KMS-11 (cell line): Measurements from ENCODE around the gene ZNF581.

Experiments used
- H2AFZ ChIP-seq: fragments of 200-600 bp; sonication (generic); 2 replicates; pipeline ENCODE4 v1.6.1; 2016; ENCODE audit warnings: antibody characterized with exemption, mixed run types, low read depth
- H3K27ac ChIP-seq: fragments of 200-600 bp; sonication (generic); 2 replicates; pipeline ENCODE4 v1.6.1; 2016; ENCODE audit warnings: mild to moderate bottlenecking, mixed run types
- H3K27me3 ChIP-seq: fragments of 200-600 bp; sonication (generic); 2 replicates; pipeline ENCODE4 v1.6.1; 2017; ENCODE audit warnings: mild to moderate bottlenecking, low read depth, mixed run types, moderate library complexity; ENCODE audit not compliant: insufficient read depth
- H3K36me3 ChIP-seq: fragments of 200-600 bp; sonication (generic); 2 replicates; pipeline ENCODE4 v1.6.1; 2017; ENCODE audit warnings: mild to moderate bottlenecking, mixed run types; ENCODE audit not compliant: insufficient read depth
- H3K4me1 ChIP-seq: fragments of 200-600 bp; sonication (generic); 2 replicates; pipeline ENCODE4 v1.6.1; 2016; ENCODE audit warnings: mild to moderate bottlenecking, low read depth, mixed run types; ENCODE audit not compliant: poor library complexity, severe bottlenecking
- H3K4me2 ChIP-seq: fragments of 200-600 bp; sonication (generic); 2 replicates; pipeline ENCODE4 v1.7.0; 2016; ENCODE audit warnings: mild to moderate bottlenecking, mixed run types
- H3K4me3 ChIP-seq: fragments of 200-600 bp; sonication (generic); IDR thresholded peaks from 2 replicates; pipeline ENCODE4 v1.6.1; 2017; ENCODE audit warnings: low read depth, low read length, mixed read lengths; ENCODE audit not compliant: insufficient read depth
- H3K79me2 ChIP-seq: fragments of 200-600 bp; sonication (generic); 2 replicates; pipeline ENCODE4 v1.6.1; 2016; ENCODE audit warnings: low read depth, mixed run types; ENCODE audit not compliant: insufficient read depth
- H3K9ac ChIP-seq: fragments of 200-600 bp; sonication (generic); 2 replicates; pipeline ENCODE4 v1.6.1; 2016; ENCODE audit warnings: mild to moderate bottlenecking, mixed run types
- H4K20me1 ChIP-seq: fragments of 200-600 bp; sonication (generic); 2 replicates; pipeline ENCODE4 v1.6.1; 2016; ENCODE audit warnings: mild to moderate bottlenecking, mixed run types; ENCODE audit not compliant: insufficient read depth
- CTCF ChIP-seq: fragments of 200-600 bp; sonication (generic); conservative IDR thresholded peaks from 2 replicates; pipeline ENCODE4 v1.6.1; 2017; ENCODE audit warnings: low read depth, mild to moderate bottlenecking, antibody characterized with exemption, low read length, moderate library complexity, mixed read lengths

The ZNF581 gene

GRCh38 chr19:55619286-55619685 is 24.2 kb upstream of the ZNF581 start:
- Histone ChIP-seq H2AFZ (no peak overlapping the region), H3K27me3 (no peaks in the 10 kb centered on the region), H4K20me1 (no peaks in the 10 kb centered on the region), H3K4me2 (no peak overlapping the region), H3K27ac (no peak overlapping the region), H3K4me3 (no peak overlapping the region), H3K4me1 (peaks cover 8% of the 10 kb centered on the region), H3K79me2 (no peaks in the 10 kb centered on the region), H3K9ac (no peak overlapping the region), H3K36me3 (no peaks in the 10 kb centered on the region)
- TF ChIP-seq CTCF = no peak

- Histone ChIP-seq H3K79me2 (no peaks in the 10 kb centered on the region), H3K27me3 (no peaks in the 10 kb centered on the region), H3K4me1 (peaks cover 15% of the 10 kb centered on the region), H3K9ac (no peak overlapping the region), H4K20me1 (no peaks in the 10 kb centered on the region), H3K36me3 (no peaks in the 10 kb centered on the region), H3K4me3 (no peak overlapping the region), H3K27ac (no peak overlapping the region), H3K4me2 (no peak overlapping the region), H2AFZ (no peak overlapping the region)
- no peak for TF ChIP-seq CTCF
Measured at GRCh38 chr19:55620410-55621204, 22.8 kb upstream of the ZNF581 start.

- Histone ChIP-seq H3K27me3 (no peaks in the 10 kb centered on the region), H3K79me2 (no peaks in the 10 kb centered on the region)
- TF ChIP-seq CTCF = no peak
Measured at GRCh38 chr19:55621205-55621672, 22.2 kb upstream of the ZNF581 start.

GRCh38 chr19:55621673-55622231 is 21.7 kb upstream of the ZNF581 start:
- no peaks in the 10 kb centered on the region for H3K79me2 ChIP-seq
- no peak overlapping the region for H2AFZ ChIP-seq
- H3K27ac ChIP-seq = no peak overlapping the region
- H3K36me3 ChIP-seq = no peaks in the 10 kb centered on the region
- H3K27me3 ChIP-seq = no peaks in the 10 kb centered on the region
- H3K4me1 ChIP-seq = peaks cover 15% of the 10 kb centered on the region
- H4K20me1 ChIP-seq = no peaks in the 10 kb centered on the region
- no peak overlapping the region for H3K9ac ChIP-seq
- no peak overlapping the region for H3K4me2 ChIP-seq
- TF ChIP-seq CTCF = no peak
- no peak overlapping the region for H3K4me3 ChIP-seq

More at GRCh38 chr19:55621205-55621672, 22.2 kb upstream of the ZNF581 start:
- H4K20me1 ChIP-seq = no peaks in the 10 kb centered on the region
- no peak overlapping the region for H3K27ac ChIP-seq
- H3K9ac ChIP-seq = no peak overlapping the region
- H3K4me1 ChIP-seq = peaks cover 15% of the 10 kb centered on the region
- H3K4me2 ChIP-seq = no peak overlapping the region
- H3K4me3 ChIP-seq = no peak overlapping the region
- no peak overlapping the region for H2AFZ ChIP-seq
- no peaks in the 10 kb centered on the region for H3K36me3 ChIP-seq
